HG02885 (cell line): Measurements from ENCODE around the gene EPHB2.
"Not testable (repeated sequence)": the region's sequence is repeated elsewhere in the genome, so short reads cannot be mapped to it uniquely, and the experiment has no call there.

Experiments
- ATAC-seq: cut with Tn5 transposase; IDR thresholded peaks from one replicate; pipeline ENCODE4 v1.9.1; 2021; ENCODE audit warnings: mild to moderate bottlenecking; ENCODE audit not compliant: unreplicated experiment, poor library complexity

EPHB2 gene

DNA sequence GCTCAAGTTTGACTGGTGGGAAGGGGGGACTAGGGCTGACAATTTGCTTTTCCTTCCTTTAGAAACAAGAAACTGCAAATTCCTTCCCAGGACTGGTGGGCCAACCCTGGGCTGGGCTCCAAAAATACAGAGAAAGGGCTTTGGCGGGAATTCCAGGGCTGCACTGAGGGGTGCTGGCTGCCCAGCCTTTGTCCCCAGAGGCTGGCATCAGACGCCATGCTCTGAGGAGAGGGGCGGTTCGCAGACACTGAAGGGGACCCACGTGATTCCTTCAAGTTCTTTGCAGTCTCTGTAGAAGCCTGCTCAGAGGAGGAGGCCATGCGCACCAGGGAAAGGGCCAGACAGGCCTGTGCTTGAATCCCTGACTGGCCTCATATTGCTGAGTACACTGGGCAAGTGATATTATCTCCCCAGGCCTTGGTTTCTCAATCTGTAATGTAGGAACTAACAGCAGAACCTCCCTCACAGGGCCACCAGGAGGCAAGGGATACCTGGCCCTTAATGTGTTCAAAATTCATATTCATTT, 119.5 kb downstream of the EPHB2 start:
- ATAC-seq, result no peak

DNA sequence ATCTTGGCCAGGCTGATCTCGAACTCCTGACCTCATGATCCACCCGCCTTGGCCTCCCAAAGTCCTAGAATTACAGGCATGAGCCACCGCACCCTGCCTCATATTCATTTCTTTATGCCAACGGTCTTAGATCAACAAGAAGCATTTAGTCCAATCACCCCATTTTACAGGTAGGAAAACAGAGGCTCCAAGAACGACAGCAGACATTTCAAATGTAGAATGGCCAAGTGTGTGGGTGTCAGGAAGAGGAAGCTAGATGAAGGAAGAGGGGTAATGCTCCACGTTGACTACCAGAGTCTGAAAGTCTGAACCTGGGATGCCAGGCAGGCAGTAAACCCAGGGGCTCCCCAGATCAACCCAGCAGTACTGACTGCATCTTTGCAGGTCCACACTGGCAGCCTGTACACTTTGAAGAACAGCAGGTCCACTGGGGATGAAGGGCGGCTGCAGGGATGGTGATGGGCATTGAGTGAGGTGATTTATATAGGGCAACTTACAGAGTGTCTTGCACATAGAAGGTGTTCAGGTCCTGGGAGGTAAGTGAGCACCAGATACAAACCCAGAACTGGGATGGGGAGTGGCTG, 120.2 kb downstream of the EPHB2 start:
- ATAC-seq, result no peak

GRCh38 chr1:22831729-22832413, 121.2 kb downstream of the EPHB2 start:
- ATAC-seq, result no peak

- no peak for ATAC-seq
Measured at GRCh38 chr1:22832414-22832786, 121.8 kb downstream of the EPHB2 start.

GRCh38 chr1:22833699-22834098, 123.1 kb downstream of the EPHB2 start:
- ATAC-seq, result no peak

DNA sequence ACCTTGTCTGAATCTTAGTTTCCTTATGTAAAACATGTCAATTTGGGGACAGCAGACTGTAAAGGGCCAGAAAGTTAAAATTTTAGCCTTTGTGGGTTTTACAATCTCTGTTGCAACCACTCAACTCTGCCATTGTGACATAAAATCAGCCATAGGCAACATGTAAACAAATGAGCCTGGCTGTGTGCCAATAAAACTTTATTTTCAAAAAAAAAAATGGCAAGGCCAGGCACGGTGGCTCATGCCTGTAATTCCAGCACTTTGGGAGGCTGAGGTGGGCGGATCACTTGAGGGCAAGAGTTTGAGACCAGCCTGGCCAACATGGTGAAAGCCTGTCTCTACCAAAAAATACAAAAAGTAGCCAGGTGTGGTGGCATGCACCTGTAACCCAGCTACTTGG, 123.8 kb downstream of the EPHB2 start:
- not testable (repeated sequence) for ATAC-seq

- ATAC-seq, result no peak
Measured at GRCh38 chr1:22835636-22836319, 125.1 kb downstream of the EPHB2 start.

GRCh38 chr1:22836850-22837249, 126.2 kb downstream of the EPHB2 start:
- ATAC-seq, result no peak

- no peak for ATAC-seq
Measured at GRCh38 chr1:22837332-22837731, 126.7 kb downstream of the EPHB2 start.

DNA sequence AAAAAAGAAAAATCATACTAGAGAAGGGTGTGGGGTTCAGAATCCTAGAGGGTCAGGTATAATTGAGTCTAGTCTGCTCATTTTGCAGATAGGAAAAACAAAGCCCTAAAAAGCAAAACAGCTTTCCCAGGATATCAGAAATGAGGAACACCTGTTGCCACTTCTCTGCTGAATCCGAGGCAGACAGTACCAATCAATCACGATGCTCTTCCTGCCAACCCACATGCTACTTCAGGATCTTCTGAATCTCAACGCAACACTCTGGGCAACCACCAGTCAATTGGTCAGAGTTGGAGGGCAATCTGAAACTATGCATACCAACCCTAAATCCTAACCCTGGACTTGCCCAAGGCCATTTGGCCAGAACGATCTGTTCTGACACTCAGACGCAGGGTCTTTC, 128.3 kb downstream of the EPHB2 start:
- no peak for ATAC-seq

- no peak for ATAC-seq
Measured at GRCh38 chr1:22839806-22840205, 129.2 kb downstream of the EPHB2 start.

GRCh38 chr1:22841142-22841541, 130.5 kb downstream of the EPHB2 start:
- ATAC-seq, result no peak

GRCh38 chr1:22841860-22842281, 131.2 kb downstream of the EPHB2 start:
- ATAC-seq, result no peak

DNA sequence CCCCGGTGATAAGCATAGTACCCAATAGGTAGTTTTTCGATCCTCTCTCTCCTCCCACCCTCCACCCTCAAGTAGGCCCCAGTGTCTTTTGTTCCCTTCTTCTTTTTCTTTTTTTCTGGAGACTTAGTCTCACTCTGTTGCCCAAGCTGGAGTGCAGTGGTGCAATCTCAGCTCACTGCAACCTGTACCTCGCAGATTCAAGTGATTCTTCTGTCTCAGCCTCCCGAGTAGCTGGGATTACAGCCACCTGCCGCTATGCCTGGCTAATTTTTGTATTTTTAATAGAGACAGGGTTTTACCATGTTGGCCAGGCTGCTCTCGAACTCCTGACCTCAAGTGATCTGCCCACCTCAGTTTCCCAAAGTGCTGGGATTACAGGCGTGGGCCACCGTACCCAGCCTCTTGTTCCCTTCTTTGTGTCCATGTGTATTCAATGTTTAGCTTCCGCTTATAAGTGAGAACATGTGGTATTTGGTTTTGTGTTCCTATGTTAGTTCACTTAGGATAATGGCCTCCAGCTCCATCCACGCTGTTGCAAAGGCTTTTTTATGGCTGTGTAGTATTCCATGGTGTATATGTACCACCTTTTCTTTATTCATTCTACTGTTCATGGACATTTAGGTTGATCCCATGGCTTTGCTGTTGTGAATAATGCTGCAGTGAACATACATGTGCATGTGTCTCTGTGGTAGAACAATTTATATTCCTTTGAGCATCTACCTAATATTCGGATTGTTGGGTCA, 133.0 kb downstream of the EPHB2 start:
- not testable (repeated sequence) for ATAC-seq

GRCh38 chr1:22844621-22845020, 134.0 kb downstream of the EPHB2 start:
- no peak for ATAC-seq

GRCh38 chr1:22845398-22845935, 134.8 kb downstream of the EPHB2 start:
- ATAC-seq, result no peak

DNA sequence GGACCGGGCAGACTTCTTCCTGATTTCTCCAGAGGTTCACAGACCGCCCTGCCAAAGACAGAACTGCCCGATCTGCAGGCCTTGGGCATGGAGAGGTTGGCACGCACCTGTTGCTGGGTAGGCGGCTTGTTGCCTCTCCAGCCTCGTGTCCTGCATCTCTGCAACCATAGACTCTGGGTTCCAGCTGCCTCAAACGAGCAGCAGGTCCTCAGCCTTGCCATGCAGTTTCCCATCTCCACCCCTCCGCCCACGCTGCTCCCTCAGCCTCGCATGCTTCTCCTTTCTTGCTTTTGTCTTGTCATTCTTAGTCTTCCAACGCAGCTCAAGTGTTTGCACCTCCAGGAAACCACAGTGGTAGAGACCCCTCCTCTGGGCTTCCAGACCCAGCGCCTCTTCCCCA, 135.8 kb downstream of the EPHB2 start:
- no peak for ATAC-seq

DNA sequence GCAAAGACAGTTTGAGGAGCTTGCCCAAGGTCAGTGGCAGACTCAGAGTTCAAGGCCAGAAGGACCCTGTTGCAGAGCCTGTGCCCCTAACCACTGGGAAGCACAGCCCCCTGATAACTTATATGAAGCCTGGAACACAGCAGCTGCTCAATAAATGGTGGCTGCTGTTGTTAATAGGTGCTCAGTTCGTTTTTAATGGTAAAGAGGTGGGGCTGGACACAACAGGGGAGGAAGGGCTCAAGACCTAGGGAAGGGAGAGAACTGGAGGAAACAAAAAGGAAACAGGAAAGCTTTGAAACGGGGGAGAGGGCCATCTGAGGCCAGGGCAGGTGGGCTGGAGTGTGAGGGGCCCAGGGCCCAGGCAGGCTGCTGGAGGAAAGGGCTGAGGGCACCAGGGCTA, 136.6 kb downstream of the EPHB2 start:
- ATAC-seq, result no peak

GRCh38 chr1:22847709-22848108, 137.1 kb downstream of the EPHB2 start:
- no peak for ATAC-seq

DNA sequence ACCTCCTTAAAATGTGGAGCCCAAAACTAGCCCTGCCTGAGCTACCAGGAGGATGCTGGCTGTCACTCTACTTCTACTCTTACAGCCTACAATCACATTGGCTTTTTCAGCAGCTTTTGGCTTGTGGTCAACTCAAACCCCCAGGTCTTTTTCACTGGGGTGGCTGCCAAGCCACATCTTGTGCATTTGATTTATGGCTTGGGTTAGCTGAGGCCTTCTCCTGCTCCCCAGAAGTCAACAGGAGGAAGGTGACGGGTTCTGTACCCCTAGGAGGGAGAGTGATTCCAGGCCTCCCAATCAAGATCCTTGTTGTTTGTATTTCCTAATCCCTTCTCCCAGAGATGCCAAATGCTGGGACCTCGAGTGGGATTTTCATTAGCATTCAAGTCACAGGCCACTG, 137.8 kb downstream of the EPHB2 start:
- ATAC-seq, result no peak

- no peak for ATAC-seq
Measured at GRCh38 chr1:22849770-22850169, 139.1 kb downstream of the EPHB2 start.
